Measurements from ENCODE around the gene EPN3.

Gene EPN3

GRCh38 chr17:50570032-50570431 is 37.5 kb downstream of the EPN3 start:
- no peak for DNase-seq (ENCODE audit: low read depth)

DNA sequence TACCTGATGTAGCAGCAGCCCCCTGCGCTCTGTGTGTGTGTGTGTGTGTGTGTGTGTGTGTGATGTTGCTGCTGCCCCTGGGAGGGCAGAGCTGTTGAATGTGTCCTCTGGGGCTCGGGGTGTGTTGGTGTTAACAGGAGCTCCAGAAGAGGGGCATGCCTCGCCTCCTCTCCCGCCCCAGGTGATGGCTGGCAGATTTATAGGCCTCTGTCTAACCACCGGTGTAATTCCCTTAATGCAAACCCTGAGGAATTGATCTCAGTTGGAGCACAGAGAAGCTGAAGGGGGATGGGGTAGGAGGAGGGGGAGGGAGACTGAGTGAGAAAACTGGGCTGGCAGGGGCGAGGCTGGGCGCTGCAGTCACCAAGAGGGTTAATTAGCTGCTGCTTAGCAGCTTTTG is 38.0 kb downstream of the EPN3 start:
- no peak for DNase-seq (ENCODE audit: low read depth)

GRCh38 chr17:50571681-50572080 is 39.1 kb downstream of the EPN3 start:
- DNase-seq (ENCODE audit: low read depth): no peak

DNA sequence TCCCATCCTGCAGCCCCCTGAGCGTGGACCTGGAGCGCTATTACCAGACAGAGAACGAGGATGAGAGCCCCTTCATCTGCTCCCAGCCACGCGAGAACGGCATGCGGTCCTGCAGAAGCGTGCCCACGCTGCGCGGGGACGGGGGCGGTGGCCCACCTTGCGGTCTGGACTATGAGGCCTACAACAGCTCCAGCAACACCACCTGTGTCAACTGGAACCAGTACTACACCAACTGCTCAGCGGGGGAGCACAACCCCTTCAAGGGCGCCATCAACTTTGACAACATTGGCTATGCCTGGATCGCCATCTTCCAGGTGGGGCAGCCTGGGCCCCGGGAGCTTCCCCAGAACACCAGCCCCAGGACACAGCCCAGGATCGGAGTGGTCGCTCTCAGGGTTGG is 40.0 kb downstream of the EPN3 start:
- DNase-seq (ENCODE audit: low read depth): no peak

DNA sequence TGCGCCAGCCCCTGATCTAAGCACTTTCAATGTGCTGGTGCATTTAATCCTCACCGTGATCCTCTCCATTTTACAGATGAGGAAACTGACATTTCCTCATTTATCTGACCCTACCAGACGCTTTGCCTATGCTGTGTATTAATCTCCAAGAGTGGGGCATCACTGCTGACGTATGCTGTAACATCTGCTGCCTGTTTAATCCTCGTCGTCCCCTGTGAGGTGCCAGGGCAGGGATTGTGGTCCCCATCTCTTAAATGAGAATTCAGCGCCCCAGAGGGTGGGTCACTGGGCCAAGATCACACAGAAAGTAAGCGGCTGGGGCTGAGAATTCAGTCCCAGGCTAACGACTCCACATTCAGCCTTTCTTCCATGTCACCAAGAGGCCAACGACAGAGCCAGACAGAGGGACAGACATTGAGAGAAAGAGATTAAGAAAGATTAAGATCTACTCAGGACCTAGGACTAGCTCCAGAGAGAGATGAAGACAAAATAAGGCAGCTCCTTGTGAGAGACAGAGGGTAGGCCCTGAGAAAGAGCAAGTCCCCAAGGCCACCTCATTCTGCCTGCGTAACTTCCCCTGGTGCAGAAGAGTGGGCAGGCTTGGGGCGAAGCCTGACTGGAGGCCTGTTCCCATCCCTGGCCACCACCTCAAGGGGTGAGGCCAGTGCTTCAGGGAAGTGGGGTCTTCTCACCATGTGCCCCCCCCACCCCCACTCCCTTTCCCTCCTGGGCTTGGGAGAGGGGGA is 41.5 kb downstream of the EPN3 start:
- no peak for DNase-seq (ENCODE audit: low read depth)

- no peak for DNase-seq (ENCODE audit: low read depth)
Observed at GRCh38 chr17:50575581-50576210, 43.2 kb downstream of the EPN3 start.

GRCh38 chr17:50576864-50577263 is 44.3 kb downstream of the EPN3 start:
- no peak for DNase-seq (ENCODE audit: low read depth)

DNA sequence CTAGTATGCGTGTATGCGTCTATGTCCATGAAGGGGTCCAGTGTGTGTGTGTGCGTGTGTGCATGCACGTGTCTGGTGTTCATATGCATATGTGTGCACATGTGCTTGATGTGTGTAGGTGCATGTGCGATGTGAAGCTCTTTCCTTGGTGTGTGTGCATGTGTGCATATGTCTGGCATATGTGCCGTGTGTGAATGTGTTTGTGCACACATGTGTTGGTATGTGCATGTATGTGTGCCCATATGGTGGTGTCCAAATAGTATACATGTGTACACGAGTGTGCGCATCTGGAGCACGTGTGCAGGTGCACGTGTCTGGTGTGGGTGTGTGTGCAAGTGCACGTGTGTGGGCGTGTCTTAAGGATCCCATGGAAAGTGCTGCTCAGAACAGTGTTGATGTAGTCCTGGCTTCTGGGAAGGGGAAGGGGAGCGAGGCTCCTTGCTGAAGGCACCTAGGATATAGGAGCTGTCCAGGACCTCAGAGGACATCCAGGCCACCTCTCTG is 45.0 kb downstream of the EPN3 start:
- no peak for DNase-seq (ENCODE audit: low read depth)

- DNase-seq (ENCODE audit: low read depth): no peak
Observed at GRCh38 chr17:50578173-50578572, 45.6 kb downstream of the EPN3 start.

- no peak for DNase-seq (ENCODE audit: low read depth)
Observed at GRCh38 chr17:50579399-50579798, 46.9 kb downstream of the EPN3 start.

GRCh38 chr17:50580646-50581045 is 48.1 kb downstream of the EPN3 start:
- no peak for DNase-seq (ENCODE audit: low read depth)

GRCh38 chr17:50581316-50581715 is 48.8 kb downstream of the EPN3 start:
- DNase-seq (ENCODE audit: low read depth): no peak

GRCh38 chr17:50582741-50583140 is 50.2 kb downstream of the EPN3 start:
- DNase-seq (ENCODE audit: low read depth): no peak

DNA sequence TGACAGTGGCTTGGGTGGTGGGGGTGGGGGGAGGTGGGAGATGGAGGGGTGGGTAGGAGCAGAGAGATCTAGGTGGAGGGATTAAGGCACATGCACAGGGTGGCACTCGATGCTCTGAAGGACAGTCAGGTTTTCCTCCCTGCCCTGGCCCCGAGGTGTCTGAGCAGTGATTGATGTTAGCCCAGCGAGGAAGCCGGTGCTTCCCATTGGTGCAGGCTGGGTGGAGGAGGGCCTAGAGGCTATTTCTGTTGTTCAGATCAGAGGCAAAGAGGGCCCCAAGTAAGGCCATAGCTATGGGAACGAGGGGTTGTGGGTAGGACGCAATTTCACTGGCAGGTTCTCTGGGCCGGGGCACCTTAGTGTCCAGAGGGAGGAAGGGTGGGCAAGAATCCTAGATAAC is 51.1 kb downstream of the EPN3 start:
- DNase-seq (ENCODE audit: low read depth): no peak

GRCh38 chr17:50584116-50584515 is 51.6 kb downstream of the EPN3 start:
- DNase-seq (ENCODE audit: low read depth): no peak

DNA sequence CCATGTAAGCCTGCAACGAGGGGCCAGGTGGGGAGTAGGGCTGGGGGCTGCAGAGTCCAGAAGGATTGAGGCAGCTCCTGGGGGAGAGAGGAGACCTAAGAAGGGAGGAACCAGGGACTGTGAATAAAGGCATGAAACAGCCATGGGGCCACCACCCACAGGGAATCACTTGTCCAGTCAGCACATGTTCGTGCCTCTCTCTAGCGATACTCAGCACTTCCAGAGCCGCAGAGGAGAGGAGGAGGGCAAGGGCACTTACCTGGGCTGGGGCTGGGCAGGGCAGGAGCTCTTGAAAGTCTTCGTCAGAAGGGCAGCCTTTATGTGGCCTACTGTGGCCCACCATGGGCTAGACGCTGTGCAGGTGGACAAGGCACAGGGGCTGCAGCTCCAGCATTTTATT is 52.2 kb downstream of the EPN3 start:
- no peak for DNase-seq (ENCODE audit: low read depth)

DNA sequence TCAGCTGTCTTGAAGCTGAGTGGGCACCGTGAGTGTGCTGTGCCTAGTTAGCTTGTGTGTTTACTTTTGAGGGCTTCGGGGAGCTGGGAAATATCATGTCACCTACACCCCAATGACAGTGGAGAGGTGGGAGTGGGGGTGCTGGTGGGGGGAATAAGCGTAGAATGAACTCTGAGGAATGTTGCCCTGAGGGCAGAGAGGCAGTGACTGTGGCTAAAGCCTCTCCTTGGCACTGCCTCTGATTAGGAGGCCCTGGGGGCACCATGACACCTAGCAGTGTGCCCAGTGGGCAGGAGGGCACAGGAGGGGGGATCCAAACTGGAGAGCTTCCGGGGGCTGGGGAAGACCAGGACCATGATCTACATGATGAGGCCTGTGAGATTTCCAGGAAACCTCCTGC is 52.8 kb downstream of the EPN3 start:
- DNase-seq (ENCODE audit: low read depth): no peak

DNA sequence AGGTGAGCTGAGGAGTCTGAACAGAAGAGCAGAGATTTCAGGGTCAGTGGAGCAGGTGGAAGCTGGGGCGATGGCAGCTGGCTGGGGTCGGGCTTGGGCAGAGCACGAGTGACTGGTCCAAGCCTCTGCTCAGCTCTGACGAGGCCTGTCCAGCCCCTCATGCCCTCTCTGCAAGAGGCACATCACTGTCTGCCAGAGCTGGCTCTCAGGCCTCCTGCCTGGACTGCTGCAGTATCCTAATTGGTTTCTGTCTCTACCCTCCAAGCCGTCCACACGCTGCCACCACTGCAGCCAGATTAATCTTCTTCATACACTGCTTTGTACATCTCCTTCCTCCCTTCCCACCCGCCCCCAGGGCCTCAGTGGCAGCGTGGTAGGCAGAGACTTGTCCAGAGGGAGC is 53.4 kb downstream of the EPN3 start:
- DNase-seq (ENCODE audit: low read depth): no peak

GRCh38 chr17:50586421-50587247 is 54.1 kb downstream of the EPN3 start:
- no peak for DNase-seq (ENCODE audit: low read depth)

DNA sequence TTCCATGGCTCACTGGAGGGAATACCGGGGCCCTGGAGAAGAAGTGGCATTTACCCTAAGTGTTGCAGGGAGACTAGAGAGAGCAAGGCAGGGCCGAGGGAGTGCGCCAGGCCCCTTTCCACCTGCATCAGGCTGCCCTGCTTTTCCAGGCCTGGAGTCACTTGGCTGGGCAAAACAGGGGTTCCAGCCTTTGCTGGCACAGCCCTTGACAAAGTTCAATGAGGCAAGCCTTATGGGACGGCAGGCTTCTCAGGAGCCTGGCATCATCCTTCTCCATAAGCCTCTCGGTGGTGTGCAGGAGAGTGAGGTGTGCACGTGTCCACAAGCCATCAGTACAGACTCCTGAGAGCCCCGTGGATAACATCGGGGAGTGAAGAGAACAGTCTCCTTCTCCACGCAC is 55.0 kb downstream of the EPN3 start:
- no peak for DNase-seq (ENCODE audit: low read depth)

- no peak for DNase-seq (ENCODE audit: low read depth)
Observed at GRCh38 chr17:50588391-50589049, 56.0 kb downstream of the EPN3 start.

DNA sequence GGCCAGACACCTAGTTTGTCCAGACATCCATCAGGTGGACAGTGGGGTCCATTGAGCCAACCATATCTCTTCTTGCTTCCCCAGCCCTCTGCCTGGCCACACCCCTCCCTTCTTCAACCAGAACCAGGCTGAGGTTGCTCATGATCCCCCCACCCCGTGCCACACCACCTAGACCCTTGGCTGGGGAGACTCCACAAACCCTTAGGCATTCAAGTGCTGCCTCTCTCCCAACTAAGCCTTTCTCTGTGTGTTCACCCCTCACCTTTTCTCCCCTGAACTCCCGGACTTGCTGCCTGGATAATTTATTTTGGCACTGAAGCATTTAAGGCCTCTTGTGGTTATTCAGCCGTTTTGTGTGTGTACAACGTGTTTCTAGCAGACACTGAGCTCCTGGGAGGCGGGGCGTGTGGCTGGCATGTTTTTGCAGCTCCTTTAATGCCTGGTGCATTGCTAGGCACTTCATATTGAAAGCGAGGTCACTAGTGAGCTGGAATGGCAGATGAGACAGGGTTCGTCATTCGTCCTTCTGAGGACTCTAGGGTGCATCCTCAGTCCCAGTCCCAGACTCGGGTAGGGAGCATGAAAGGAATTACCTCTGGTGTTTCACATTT is 56.7 kb downstream of the EPN3 start:
- DNase-seq (ENCODE audit: low read depth): no peak

Data from stimulated activated CD8-positive, alpha-beta memory T cell treated with anti-CD3 and anti-CD28 coated beads, Interleukin-12 subunit alpha, Interleukin-12 subunit beta, amount 100 ng/mL, for 1 hour (primary cell).